Measurements from ENCODE around the gene SRRM5.
"Not testable (repeated sequence)": the region's sequence is repeated elsewhere in the genome, so short reads cannot be mapped to it uniquely, and the experiment has no call there.

SRRM5 gene

DNA sequence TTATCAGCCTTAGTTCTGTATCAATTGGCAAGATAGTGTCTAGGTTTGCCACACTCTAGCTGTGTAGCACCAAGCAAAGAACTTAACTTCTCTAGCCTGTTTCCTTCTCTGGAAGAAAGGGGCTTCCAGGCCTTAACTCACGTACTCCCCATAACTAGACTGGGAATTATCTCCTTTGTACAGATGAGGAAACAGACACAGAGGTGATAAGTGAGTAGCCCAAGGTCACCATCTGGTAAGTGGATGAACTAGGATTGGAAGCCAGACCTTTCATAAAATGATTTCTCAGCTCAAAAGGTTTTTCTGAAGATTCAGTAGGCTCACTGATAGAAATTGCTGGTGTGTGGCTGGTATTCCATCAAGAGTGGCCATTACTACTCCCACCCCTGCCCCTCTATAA is 4.4 kb downstream of the SRRM5 start:
- no peak for DNase-seq (ENCODE audit: low read depth in 3 of 3)

DNA sequence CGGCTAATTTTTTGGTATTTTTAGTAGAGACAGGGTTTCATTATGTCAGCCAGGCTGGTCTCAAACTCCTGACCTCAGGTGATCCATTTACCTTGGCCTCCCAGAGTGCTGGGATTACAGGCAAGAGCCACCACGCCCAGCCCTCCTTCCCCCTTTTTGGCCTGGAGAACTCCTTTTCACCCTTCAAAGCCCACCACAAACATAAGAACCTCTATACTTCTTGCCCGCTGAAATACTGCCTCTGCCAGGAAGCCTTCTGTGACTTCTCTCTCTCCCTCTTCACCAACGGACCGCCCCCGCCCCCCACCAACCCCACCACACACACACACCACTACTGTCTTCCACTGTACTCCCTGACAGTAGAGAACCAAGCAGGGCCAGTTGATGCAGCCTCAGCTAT is 5.1 kb downstream of the SRRM5 start:
- no peak for DNase-seq (ENCODE audit: low read depth in 3 of 3)

DNA sequence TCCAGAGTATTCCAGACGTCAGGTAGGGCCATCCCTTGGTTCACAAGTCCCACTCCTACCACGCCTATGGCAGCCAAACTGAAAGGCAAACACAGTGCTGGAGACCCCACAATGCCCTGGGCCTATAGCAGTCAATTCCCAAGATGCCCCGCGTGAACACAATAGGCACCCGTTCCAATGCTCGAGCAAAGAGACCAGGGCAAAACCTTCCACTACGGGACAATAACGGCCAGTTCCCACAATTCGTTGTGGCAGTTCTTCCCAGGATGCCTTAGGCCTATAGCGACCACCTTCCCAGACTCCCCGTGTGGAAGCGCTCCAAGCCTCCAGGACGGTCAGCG is 7.0 kb downstream of the SRRM5 start:
- DNase-seq (ENCODE audit: low read depth in 3 of 3), result peak in 2 of 3 donors; percentile 38 to 43

DNA sequence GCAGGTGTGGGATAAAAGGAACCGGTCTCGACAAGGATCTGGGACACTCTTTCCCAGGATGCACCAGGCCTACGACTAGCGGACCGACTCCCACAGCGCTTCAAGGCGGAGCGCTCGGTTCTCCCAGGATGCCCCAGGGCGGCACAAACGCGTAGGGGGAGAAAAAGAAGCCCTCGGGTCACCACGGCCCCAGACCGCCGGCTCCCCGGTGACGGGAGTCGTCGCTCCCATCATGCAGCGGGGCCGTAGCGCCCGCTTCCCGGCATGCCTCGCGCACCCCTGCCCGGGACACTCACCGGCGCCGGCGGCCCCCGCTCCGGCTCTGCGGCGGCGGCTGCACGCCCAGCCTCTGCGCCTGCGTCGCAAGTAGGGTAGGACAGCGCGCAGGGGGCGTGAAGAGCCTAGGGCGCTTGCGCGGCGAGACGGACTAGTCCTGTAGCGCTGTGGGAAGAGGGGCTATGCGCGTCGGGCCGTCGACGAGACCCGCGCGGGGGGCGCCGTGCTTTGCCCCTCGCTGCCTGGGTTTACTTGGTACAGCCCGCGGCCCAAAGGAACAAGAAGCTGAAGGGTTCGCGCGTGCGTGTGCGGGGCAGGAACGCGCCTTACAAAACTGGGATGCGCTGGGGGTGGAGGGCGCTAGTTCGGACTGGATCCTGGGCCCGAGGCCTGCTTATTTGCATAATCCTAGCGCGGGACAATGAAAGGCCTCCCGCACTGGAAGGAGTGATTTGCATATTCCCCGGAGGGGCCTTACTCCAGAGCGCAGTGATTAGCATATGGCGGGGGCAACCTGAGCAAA is 7.6 kb downstream of the SRRM5 start, which contains the start of gene ZNF428:
Gene ZNF428 (minus strand): TSS at position 368 of the 799 bp plus-strand sequence. CDS start 5,325 bp downstream, outside the sequence.
- DNase-seq (ENCODE audit: low read depth in 3 of 3), result peak; percentile 77 to 85 (median 79)

DNA sequence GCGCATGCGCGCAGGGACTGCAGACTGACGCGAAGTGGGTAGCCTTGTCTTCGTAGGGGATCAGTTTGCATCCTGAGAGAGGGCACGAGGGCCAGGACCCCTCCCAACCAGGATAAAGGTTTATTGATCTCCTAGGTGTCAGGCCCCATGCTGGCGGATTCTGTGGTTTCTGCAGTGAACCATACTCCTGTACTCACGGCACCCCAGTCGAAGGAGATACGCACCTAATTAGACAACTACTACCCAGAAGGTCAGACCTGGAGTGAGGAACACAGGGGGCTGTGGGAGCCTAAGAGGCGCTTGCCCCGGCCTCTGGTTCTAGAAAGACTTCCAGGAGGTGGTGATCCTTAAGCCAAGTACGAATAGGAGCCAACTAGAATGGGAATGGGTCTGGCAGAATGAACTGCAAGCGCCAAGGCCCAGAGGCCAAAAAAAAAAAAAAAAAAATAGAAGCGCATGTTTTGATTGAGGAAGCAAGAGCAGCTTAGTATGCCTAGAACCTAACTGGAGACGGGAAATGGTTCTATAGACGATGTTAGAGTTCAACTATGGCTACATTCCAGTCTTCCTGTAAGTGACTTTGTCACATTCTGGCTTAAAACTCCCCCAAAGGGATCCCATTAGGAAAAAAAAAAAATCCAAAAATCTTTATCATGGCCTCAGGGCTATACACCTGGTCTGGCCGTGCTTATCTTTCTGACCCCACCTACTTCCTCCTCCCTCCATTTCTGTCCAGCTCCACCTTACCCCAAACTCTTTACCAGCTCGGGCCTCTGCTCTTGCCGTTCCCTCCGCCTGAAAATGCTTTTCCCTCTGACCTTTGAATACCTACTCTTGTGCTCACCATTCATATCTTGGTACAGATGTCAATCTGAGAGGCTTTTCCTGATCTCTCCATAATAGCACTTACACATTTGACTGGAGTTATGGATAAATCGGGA is 8.4 kb downstream of the SRRM5 start:
- peak in 2 of 3 donors; percentile 78 to 80 for DNase-seq (ENCODE audit: low read depth in 3 of 3)

DNA sequence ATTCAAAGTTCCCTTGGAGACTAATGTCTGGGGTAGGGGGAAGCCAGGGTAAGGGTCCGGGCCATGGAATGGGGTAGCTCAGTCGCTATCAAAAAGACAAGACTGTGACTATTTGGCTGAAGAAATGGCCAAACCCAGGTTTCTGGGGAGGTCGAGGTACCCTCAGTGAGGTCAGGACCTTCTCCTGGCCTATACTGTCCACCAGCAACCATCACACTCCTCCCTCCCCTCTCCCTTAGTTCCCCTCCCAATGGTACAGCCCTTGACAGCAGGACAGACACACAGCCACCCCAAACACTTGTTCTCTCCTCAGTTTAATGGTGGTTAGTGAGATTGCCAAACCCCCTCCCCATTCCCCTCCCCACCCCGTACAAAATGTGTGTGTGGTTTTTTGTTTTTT is 10.2 kb downstream of the SRRM5 start:
- DNase-seq (ENCODE audit: low read depth in 3 of 3), result no peak

DNA sequence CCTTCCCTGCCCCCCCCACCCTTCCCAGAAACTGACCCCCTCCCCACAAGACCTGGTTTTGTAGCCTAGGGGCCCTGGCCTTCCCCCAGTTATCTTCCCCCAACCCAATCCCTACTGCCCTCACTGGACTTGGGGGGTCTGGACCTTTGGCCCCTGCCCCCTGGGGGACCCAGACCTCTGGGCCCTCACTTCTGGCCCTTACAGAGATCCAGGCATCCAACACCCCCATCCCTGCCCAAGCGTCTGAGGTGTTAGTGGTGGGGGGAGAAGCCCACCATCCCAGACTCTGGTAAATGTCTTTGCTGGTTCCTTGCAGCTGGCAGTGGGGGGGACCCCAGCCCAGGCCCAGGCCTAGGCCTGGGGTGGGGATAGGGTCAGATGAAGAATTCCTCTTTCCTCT is 11.1 kb downstream of the SRRM5 start:
- no peak for DNase-seq (ENCODE audit: low read depth in 3 of 3)

DNA sequence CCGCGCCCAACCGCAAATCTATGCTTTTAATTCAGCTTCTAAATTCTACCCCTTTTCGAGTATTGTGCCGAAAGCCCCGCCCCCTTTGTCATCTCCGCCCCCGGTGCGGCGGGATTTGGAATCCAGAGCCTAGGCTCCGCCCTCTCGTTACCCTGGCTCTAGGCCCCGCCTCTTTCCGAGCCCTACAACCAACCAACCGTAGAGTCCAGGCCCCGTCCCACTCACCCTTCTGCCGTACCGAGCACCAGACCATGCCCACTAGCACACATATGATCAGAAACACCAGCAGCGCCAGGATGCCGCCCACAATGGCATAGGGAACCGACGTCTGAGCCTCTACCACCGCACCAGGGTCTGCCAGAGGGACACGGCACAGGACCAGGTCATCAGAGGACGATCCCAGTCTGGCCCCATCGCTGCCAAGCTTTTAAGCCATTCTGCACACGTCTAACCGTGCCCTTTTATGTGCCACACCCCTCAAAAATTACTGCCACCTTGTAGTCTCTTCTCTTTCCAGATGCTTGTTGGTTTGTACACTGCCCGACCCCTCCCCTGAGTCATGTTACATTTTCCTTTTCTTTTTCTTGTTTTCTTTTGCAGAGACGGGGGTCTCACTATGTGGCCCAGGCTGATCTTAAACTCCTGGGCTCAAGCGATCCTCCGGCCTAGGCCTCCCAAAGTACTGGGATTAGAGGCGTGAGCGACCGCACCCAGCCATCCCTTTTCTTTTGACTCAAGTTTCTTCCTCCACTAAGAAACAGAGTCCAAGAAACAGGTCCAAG is 12.2 kb downstream of the SRRM5 start:
- no peak for DNase-seq (ENCODE audit: low read depth in 3 of 3)

DNA sequence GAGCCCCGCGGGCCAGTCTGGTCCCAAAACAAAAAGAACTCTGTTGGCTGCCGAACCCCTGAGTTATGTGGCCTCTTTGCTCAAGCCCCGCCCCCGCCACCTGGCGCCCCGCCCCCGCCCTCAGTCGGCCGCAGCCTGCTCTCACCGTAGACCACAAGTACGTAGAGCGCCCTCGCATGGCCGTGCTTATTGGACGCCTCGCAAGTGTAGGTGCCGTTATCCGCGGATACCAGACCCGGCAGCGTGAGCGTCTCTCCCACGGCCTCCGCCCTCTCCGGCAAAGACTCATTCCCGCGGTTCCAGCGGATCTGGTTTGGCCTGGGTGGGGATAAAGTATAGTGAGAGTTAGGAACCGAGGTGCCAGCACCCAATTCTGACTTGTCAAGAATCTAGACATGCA is 13.0 kb downstream of the SRRM5 start:
- DNase-seq (ENCODE audit: low read depth in 3 of 3), result peak; percentile 74 to 89 (median 85)

DNA sequence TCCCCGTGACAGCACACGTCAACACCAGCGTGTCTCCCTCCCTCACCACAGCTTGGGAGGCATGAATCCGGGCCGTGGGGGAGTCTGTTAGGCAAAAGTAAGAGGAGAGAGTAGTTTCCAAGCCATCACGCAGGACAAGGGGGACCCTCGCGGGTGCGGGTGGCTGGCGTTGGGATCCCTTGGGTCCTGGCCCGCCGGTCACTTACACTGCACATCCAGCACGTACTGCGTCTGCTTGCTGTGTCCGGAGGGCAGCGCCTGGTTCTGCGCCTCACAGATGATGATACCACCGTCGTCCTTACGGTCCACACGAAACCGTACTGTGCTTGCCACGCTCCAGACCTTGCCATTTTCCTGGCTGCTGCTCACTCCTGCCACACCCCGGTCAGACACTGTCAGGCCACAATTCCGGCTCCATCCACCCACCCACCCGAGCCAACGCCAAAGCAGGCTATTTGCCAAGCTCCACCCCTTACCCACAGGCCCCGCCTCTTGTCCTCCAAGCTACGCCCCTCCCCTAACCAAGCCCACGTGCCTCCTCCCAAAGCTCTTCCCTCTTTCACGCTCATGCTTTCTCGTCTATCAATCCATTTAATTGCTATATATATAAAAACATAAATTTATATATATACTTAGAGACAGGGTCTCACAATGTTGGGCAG is 14.2 kb downstream of the SRRM5 start:
- peak in 1 of 3 donors; percentile 34 for DNase-seq (ENCODE audit: low read depth in 3 of 3)

DNA sequence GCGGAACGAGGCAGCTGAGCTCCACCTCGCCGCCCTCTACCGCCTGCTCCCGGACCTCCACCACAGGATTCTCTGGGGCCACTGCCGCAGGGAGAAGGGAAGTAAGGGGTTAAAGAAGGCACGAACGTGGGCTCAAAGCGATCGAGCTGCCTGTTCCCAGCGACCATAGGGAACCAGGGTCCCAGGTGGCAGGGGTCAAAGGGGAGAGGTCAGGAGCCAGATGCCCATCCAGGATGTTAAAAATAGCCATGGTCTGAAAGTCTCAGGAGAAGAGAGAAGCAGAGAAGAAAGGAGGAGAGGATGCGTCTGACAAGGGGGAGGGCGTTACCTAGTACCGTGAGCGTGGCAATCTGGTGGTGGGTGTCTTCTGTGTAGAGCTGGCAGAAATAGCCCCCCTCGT is 14.9 kb downstream of the SRRM5 start:
- DNase-seq (ENCODE audit: low read depth in 3 of 3), result no peak

DNA sequence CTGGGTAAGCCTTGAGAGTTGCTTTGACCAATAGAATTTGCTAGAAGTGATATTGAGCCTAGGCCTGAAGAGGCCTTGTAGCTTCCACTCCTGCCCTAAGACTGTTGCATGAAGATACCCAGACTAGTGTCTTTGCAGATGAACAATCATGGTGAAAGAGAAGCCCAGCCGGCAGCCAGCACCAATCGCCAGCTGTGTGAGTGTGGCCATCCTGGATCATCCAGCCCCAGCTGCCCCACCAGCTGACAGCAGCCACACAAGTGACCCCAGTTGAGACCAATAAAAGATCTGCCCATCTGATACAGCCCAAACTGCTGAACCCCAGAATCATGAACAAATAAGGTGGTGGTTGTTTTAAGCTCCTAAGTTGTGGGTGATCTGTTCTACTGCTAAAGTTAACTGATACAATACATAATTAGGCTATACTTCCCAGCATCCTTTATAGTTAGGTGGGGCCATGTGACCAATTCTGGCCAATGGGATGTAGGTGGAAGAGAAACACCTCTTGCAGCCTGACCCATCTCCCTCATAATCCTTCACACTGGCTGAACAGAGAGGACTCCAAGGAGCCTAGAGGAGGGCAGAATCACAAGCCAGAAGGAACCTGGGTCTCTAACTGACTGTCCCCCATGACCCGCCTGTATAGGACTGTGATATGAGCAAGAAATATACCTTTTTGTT is 16.9 kb downstream of the SRRM5 start:
- DNase-seq (ENCODE audit: low read depth in 3 of 3), result no peak

DNA sequence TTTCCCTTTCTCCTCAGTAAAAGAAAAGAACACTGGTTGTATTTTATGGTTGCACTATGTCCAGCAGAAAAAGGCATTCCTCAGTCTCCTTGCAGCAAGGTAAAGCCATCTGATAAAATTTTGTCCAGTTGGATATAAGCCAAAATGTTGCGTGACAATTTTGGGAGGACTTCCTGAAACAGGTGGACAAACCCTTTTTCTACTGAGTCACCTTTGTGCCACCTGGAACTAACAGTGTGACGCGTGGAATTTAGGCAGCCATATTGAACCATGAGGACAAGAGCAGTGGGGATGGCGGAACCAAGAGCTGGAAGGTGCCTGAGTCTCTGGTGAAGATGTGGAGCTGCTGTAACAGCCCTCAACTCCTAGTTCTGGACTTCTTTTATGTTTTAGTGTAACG is 19.6 kb downstream of the SRRM5 start:
- DNase-seq (ENCODE audit: low read depth in 3 of 3), result no peak

DNA sequence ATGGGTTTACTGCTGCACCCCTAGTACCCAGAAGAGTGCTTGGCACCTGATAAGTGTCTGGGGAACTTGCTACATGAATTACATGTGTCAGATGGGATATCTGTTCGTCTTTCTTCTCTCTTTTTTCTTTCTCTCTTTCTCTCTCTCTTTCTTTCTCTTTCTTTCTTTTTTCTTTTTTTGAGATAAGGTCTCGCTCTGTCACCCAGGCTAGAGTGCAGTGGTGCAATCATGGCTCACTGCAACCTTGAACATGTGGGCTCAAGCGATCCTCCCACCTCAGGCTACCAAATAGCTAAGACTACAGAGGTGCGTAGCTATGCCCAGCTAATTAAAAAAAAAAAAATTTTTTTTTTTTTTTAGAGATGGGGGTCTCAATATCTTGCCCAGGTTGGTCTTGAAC is 21.6 kb downstream of the SRRM5 start:
- no peak for DNase-seq (ENCODE audit: low read depth in 3 of 3)

DNA sequence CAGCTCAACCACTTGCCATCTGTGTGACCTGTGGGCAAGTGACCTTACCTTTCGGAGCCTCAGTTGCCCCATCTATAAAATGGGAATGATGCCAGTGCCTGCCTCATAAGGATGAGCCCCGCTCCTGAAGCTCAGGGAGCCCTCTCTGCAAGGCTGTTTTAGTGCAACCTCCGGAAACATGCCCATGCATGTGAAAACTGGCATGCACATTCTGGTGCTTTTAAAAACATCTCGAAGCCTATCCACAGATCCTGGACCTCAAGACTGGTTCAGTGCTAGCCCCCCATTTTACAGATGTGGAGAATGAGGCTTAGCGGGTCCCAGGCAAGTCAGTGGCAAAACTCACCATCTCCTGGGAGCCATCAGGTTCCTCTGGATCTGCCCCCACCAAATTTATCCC is 22.2 kb downstream of the SRRM5 start:
- no peak for DNase-seq (ENCODE audit: low read depth in 3 of 3)

DNA sequence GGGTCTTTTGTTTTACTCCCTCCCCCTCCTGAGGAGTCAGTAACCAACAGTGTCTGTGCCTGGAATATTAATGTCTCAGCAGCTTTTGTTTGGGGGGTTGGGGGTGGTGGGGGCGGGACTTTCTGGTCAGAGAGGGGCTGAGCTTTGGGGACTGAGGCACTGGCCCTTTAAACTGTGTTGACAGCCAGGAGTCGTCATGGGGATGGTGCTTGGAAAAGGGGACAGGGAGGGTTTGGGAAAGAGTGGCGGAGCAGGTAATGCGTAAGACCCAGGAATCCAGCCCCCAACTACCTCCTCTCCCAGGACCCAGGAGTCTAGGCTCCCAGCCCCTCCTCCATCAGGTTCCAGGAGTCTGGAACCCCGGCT is 22.6 kb downstream of the SRRM5 start:
- no peak for DNase-seq (ENCODE audit: low read depth in 3 of 3)

DNA sequence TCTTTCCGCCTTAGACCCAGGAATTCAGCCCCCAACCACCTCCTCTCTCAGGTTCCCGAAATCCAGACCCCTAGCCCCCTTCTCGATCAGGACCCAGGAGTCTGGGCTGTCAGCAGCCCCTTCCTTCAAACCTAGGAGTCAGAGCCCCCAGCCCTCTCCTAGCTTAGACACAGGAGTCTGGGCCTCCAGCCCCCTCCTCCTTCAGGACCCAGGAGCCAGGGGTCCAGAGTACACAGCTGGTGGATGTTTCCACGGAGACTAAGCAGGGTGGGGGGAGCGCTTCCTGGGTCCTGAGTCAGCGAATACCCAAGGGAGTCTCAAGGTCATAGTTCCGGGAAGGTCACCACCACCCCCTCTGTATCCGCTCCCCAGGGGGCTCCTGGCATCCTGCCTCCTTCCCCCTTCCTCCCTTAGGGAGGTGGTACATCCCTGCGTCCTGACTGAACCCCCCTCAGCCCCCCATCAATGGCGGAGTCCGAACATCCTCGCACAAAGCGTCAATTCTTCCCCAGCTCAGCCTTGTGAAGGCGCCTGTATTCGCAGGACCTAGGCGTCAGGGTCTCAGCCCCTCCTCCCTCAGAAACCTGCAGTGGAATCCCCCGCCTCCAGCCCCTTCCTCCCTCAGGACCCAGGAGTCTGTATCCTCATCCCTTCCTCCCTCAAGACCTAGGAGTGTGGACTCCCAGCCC is 23.1 kb downstream of the SRRM5 start:
- DNase-seq (ENCODE audit: low read depth in 3 of 3), result no peak

DNA sequence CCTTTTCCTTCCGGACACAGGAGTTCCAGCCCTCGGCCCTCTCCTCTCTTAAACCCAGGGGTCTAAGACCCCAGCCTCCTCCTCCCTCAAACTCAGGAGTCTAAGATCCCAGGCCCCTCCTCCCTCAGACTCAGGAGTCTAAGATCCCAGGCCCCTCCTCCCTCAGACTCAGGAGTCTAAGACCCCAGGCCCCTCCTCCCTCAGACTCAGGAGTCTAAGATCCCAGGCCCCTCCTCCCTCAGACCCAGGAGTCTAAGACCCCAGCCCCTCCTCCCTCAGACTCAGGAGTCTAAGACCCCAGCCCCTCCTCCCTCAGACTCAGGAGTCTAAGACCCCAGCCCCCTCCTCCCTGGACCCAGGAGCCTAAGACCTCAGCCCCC is 23.7 kb downstream of the SRRM5 start:
- DNase-seq (ENCODE audit: low read depth in 3 of 3), result not testable (repeated sequence)

DNA sequence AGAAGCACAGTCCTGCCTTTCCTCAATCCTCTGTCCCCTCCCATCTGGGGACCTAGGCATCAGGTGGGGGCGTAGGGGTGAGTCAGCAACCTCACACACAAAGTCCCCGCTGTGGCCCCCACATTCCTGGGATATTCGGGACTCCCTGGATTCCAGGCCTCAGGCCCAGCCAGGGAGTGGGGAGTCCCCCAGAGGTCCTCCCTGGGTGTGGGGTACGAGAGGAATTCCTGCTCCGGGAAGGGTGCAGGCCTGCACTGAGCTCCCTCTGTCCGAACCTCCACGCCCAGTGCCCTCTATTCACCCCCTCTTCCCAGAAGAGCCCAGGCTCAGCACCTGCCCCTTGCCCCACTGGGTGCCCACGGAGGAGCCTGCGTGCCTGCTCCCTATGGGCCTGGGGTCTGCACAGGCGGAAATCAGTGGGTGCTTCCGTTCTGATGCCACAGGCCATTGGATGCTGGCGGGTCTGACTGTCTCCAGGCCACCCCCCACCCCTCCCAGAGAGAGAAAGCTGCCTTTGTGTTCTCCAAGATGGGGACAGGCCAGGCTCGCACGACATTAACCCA is 24.3 kb downstream of the SRRM5 start:
- no peak for DNase-seq (ENCODE audit: low read depth in 3 of 3)
